Adrenal gland (tissue), 5 donors: ENCODE results near the gene PCNT.

Source experiments
- POLR2A ChIP-seq, 2 donors: fragments of 450-650 bp; IDR thresholded peaks; one replicate each; pipeline ENCODE4 v1.6.1; 2017; ENCODE audit warnings: antibody characterized with exemption in 2 of 2, mild to moderate bottlenecking in 2 of 2, moderate library complexity in 1 of 2
- TF ChIP-seq, protein P1 (sequence below), 6 experiments: fragments of 450-650 bp in 4 of 6; fragments of 200-600 bp in 2 of 6; sonication (generic) in 1 of 6; IDR thresholded peaks; 1 replicate in 5 of 6; 2 replicates in 1 of 6; pipeline versions ENCODE4 v1.5.1 to v1.8.0; 2016 to 2021; ENCODE audit warnings: antibody characterized with exemption in 6 of 6, mild to moderate bottlenecking in 2 of 6, moderate library complexity in 1 of 6
- donor health status: DM: no; HTN: no; CAD: no.

GRCh38 chr21:46366966-46367365 lies 43.0 kb downstream of the PCNT start:
- TF ChIP-seq, protein P1, sequence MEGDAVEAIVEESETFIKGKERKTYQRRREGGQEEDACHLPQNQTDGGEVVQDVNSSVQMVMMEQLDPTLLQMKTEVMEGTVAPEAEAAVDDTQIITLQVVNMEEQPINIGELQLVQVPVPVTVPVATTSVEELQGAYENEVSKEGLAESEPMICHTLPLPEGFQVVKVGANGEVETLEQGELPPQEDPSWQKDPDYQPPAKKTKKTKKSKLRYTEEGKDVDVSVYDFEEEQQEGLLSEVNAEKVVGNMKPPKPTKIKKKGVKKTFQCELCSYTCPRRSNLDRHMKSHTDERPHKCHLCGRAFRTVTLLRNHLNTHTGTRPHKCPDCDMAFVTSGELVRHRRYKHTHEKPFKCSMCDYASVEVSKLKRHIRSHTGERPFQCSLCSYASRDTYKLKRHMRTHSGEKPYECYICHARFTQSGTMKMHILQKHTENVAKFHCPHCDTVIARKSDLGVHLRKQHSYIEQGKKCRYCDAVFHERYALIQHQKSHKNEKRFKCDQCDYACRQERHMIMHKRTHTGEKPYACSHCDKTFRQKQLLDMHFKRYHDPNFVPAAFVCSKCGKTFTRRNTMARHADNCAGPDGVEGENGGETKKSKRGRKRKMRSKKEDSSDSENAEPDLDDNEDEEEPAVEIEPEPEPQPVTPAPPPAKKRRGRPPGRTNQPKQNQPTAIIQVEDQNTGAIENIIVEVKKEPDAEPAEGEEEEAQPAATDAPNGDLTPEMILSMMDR (IDR thresholded peaks at IDR 0.05): no peak
- TF ChIP-seq POLR2A (IDR thresholded peaks at IDR 0.05): no peak
